MCF 10A (cell line): Measurements from ENCODE around the gene ERG28. TPM values are rescaled to one million over a fixed set of nuclear protein-coding genes. Genes with fewer than 3 reads are reported as not detected.

ENCODE experiments used
- BruUV-seq: library from RNA; stranded (reverse); fragments of 400-500 nt; replicated peaks from 2 replicates; lab custom pipeline; 2021; lab: Mats Ljungman, UMichigan
- CTCF ChIA-PET: fragments of 300-600 bp; sonication (Branson Sonifier 250); formaldehyde crosslinking; extraction: SDS; loops from one replicate; lab custom pipeline; 2021; ENCODE audit warnings: antibody characterized with exemption, inconsistent platforms; lab: Yijun Ruan, JAX
- POLR2A ChIA-PET: fragments of 300-600, 350-650 bp; sonication (Branson Sonifier 250); formaldehyde crosslinking; extraction: SDS; loops from one replicate; lab custom pipeline; 2020; ENCODE audit warnings: antibody characterized with exemption, inconsistent platforms; lab: Yijun Ruan, JAX
- DNase-seq: peaks from one replicate; pipeline ENCODE4 v3.0.0-alpha.2; 2018; ENCODE audit not compliant: unreplicated experiment
- H3K27ac Mint-ChIP-seq: one replicate; pipeline ENCODE4 v1.8.0; 2022; ENCODE audit warnings: mild to moderate bottlenecking, low read depth, mixed read lengths; ENCODE audit not compliant: unreplicated experiment
- H3K27me3 Mint-ChIP-seq: one replicate; pipeline ENCODE4 v1.8.0; 2022; ENCODE audit warnings: mixed read lengths; ENCODE audit not compliant: insufficient read depth, unreplicated experiment
- H3K36me3 Mint-ChIP-seq: one replicate; pipeline ENCODE4 v1.8.0; 2022; ENCODE audit warnings: mild to moderate bottlenecking, moderate library complexity, mixed read lengths; ENCODE audit not compliant: insufficient read depth, unreplicated experiment
- H3K4me1 Mint-ChIP-seq: one replicate; pipeline ENCODE4 v1.8.0; 2022; ENCODE audit warnings: mixed read lengths; ENCODE audit not compliant: insufficient read depth, unreplicated experiment
- H3K4me3 Mint-ChIP-seq: one replicate; pipeline ENCODE4 v1.8.0; 2022; ENCODE audit warnings: mild to moderate bottlenecking, moderate library complexity, mixed read lengths; ENCODE audit not compliant: unreplicated experiment
- H3K9me3 Mint-ChIP-seq: one replicate; pipeline ENCODE4 v1.8.0; 2022; ENCODE audit warnings: mixed read lengths; ENCODE audit not compliant: unreplicated experiment
- intact Hi-C: fragments of 100-400 bp; cut with micrococcal nuclease; formaldehyde crosslinking; loops from 2 replicates; pipeline ENCODE4 v1.14.1; 2022
- total RNA-seq: library from RNA; stranded (reverse); gene quantifications from 2 replicates; pipeline ENCODE4 v1.2.3, GENCODE V29; 2022
- TF ChIP-seq, protein P1 (sequence below): fragments of 200-600 bp; IDR thresholded peaks from one replicate; pipeline ENCODE4 v1.8.0; 2022; ENCODE audit warnings: antibody characterized with exemption, mild to moderate bottlenecking; ENCODE audit not compliant: unreplicated experiment

Gene ERG28
- total RNA-seq, 1 experiment from 2014 or later, result 11.1 TPM

DNA sequence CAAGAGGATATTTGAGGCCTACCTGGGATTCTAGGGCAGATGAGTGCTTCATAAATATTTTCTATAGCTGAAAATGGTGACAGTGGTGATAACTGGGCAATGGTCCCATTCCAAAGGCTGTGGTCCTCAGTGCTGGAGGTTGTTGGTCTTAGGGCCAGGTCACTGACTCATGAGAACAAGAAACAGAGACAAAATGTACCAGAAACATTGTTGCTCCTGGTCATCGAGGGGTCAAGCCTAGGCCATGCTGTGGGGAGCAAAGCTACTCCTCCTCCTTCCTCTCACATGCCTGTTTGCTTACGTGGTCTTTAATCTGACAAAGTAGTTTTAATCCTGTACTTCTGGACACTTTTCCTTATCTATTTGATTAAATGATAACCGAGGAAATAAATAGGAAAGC, 33.8 kb downstream of the ERG28 start:
- no peak for DNase-seq
- H3K4me3 Mint-ChIP-seq, result no peak overlapping the region
- TF ChIP-seq, protein P1, sequence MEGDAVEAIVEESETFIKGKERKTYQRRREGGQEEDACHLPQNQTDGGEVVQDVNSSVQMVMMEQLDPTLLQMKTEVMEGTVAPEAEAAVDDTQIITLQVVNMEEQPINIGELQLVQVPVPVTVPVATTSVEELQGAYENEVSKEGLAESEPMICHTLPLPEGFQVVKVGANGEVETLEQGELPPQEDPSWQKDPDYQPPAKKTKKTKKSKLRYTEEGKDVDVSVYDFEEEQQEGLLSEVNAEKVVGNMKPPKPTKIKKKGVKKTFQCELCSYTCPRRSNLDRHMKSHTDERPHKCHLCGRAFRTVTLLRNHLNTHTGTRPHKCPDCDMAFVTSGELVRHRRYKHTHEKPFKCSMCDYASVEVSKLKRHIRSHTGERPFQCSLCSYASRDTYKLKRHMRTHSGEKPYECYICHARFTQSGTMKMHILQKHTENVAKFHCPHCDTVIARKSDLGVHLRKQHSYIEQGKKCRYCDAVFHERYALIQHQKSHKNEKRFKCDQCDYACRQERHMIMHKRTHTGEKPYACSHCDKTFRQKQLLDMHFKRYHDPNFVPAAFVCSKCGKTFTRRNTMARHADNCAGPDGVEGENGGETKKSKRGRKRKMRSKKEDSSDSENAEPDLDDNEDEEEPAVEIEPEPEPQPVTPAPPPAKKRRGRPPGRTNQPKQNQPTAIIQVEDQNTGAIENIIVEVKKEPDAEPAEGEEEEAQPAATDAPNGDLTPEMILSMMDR, result no peak
- intact Hi-C loops, result no loop called here
- no peaks in the 10 kb centered on the region for H3K9me3 Mint-ChIP-seq
- H3K4me1 Mint-ChIP-seq, result no peaks in the 10 kb centered on the region
- ChIA-PET POLR2A (interaction anchor here (0.6 kb wide), 1 partner anchor 26 kb away, joined by 3 read pairs; no protein-coding TSS in a partner anchor), CTCF (interaction anchor here (0.8 to 1.0 kb wide), 2 partner anchors 8 to 10 kb away, joined by 3 read pairs; no protein-coding TSS in a partner anchor)
- BruUV-seq, result no TSS peak
- H3K27me3 Mint-ChIP-seq, result no peaks in the 10 kb centered on the region
- H3K27ac Mint-ChIP-seq, result no peak overlapping the region
- peaks cover 6% of the 10 kb centered on the region for H3K36me3 Mint-ChIP-seq

DNA sequence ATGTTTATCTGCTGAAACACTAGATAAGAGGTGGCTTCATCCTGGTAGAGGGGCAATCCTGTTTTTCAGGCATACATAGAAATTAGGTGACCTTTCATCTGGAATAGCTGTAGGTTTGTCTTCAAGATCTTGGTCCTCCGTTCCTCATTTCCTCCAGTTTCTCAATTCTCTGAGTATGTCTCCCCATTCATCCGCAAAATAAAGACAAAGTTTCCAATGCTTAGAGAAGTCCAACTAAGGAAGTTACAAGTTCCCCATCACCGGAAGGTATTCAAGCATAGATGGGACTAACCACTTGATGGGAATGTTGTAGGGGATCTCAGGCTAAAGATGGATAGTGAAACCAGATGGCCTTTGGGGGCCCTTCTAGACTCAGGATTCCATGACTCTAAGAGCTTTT, 34.3 kb downstream of the ERG28 start:
- Mint-ChIP-seq H3K4me1 (no peaks in the 10 kb centered on the region), H3K27ac (no peak overlapping the region), H3K36me3 (peaks cover 6% of the 10 kb centered on the region), H3K9me3 (no peaks in the 10 kb centered on the region), H3K4me3 (no peak overlapping the region), H3K27me3 (no peaks in the 10 kb centered on the region)
- BruUV-seq, result no TSS peak
- CTCF ChIA-PET, result interaction anchor here (0.8 kb wide), 1 partner anchor 9 kb away, joined by 3 read pairs; no protein-coding TSS in a partner anchor
- TF ChIP-seq, protein P1, result no peak
- POLR2A ChIA-PET, result no interaction called here
- DNase-seq, result no peak
- intact Hi-C loops, result no loop called here

DNA sequence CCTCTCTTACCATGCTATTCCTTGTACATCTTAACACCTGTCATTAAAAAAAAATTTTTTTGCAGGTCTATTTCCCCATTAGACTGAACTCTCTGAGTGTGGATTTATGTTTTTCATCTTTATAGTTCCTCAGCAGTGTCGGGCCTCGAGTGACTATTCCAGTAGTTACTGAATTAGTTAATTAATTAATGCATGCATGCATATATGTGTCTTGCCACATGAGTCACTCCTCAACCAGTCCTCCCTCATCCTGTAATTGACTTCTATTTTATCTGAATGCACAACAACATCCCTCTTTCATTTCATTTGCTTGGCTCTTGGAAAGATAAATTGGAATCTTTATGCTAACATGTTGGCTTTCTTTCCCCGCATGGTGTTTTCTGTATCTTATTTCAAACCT, 35.6 kb downstream of the ERG28 start:
- H3K36me3 Mint-ChIP-seq, result peaks cover 6% of the 10 kb centered on the region
- H3K4me1 Mint-ChIP-seq, result no peaks in the 10 kb centered on the region
- no TSS peak for BruUV-seq
- ChIA-PET POLR2A (interaction anchor here (1.1 kb wide), 1 partner anchor 45 kb away, joined by 3 read pairs; no protein-coding TSS in a partner anchor), CTCF (interaction anchor here (0.6 to 0.7 kb wide), 2 partner anchors 27 to 349 kb away, joined by 3 read pairs; no protein-coding TSS in a partner anchor)
- no peak overlapping the region for H3K27ac Mint-ChIP-seq
- TF ChIP-seq, protein P1, result no peak
- no peaks in the 10 kb centered on the region for H3K27me3 Mint-ChIP-seq
- intact Hi-C loops, result no loop called here
- H3K9me3 Mint-ChIP-seq, result no peaks in the 10 kb centered on the region
- H3K4me3 Mint-ChIP-seq, result no peak overlapping the region
- DNase-seq, result no peak

DNA sequence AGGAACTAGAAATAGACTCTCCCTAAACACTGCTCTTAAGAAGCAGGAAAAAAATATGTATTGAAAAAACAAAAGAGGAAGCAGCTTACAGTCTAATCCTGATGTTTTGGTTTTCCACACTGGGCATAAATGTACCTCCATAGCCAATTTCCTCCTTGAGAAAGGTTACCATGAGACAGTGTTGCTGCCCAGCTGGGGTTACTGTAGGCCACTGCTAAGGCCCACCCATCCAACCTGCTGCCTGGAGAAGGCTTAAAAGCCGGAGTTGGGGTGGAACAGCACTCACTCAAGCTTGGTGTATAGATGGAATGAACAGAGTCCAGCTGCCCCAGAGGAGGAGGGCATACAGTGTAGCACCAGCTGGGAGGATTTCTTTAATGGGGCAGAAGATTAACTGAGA, 41.1 kb downstream of the ERG28 start:
- Mint-ChIP-seq H3K4me3 (no peak overlapping the region), H3K36me3 (peaks cover under 1% of the 10 kb centered on the region), H3K27ac (no peak overlapping the region), H3K9me3 (no peaks in the 10 kb centered on the region), H3K4me1 (no peaks in the 10 kb centered on the region), H3K27me3 (no peaks in the 10 kb centered on the region)
- DNase-seq, result no peak
- POLR2A ChIA-PET, result interaction anchor here (0.6 to 1.0 kb wide), 4 partner anchors 29 to 167 kb away, joined by 3 read pairs; partner anchors contain the start of gene FLVCR2
- intact Hi-C loops, result no loop called here
- TF ChIP-seq, protein P1, result no peak
- no TSS peak for BruUV-seq
- CTCF ChIA-PET, result interaction anchor here (0.9 to 1.7 kb wide), 2 partner anchors 35 to 43 kb away, joined by 3 to 9 read pairs; no protein-coding TSS in a partner anchor
